SK-N-SH (cell line): ENCODE data around the gene DBNL. TPM values are rescaled to one million over a fixed set of nuclear protein-coding genes. Genes with fewer than 3 reads are reported as not detected.

ENCODE experiments used
- CTCF ChIA-PET: fragments of 300-600, 350-600 bp; formaldehyde crosslinking; extraction: SDS; loops from one replicate; lab custom pipeline; 2021; lab: Yijun Ruan, JAX
- POLR2A ChIA-PET: fragments of 350-600 bp; sonication (Branson Sonifier 250); formaldehyde crosslinking; extraction: SDS; loops from one replicate; lab custom pipeline; 2020; ENCODE audit warnings: antibody characterized with exemption, inconsistent platforms; lab: Yijun Ruan, JAX
- DNase-seq: peaks from one replicate; pipeline ENCODE4 v3.0.0; 2012
- H2AFZ ChIP-seq: fragments of 200-600 bp; sonication (generic); 2 replicates; pipeline ENCODE4 v1.8.1; 2016; ENCODE audit warnings: antibody characterized with exemption, mild to moderate bottlenecking, low read depth
- H3F3A ChIP-seq: fragments of 200-600 bp; sonication (generic); replicated peaks from 2 replicates; pipeline ENCODE3; 2016; ENCODE audit warnings: antibody characterized with exemption, mild to moderate bottlenecking; ENCODE audit not compliant: insufficient read depth
- H3K27ac ChIP-seq, 2 experiments: fragments of 200-500 bp in 1 of 2; fragments of 200-600 bp in 1 of 2; sonication (Bioruptor generic) in 1 of 2; sonication (generic), shearing (Covaris generic) in 1 of 2; 2 replicates each; pipeline versions ENCODE4 v1.5.1 to v1.6.1; 2014 to 2016; ENCODE audit warnings: low read depth in 2 of 2, inconsistent platforms in 1 of 2, low read length in 1 of 2, mild to moderate bottlenecking in 1 of 2, mixed read lengths in 1 of 2
- H3K27me3 ChIP-seq: fragments of 200-600 bp; sonication (generic), shearing (Covaris generic); 2 replicates; pipeline ENCODE4 v1.6.1; 2016; ENCODE audit warnings: mixed run types; ENCODE audit not compliant: insufficient read depth
- H3K36me3 ChIP-seq, 2 experiments: fragments of 200-500 bp in 1 of 2; fragments of 200-600 bp in 1 of 2; sonication (Bioruptor generic) in 1 of 2; sonication (generic) in 1 of 2; replicated peaks in 1 of 2; 2 replicates each; pipeline versions ENCODE3 to v1.5.1; 2014 to 2016; ENCODE audit warnings: low read length in 1 of 2, mild to moderate bottlenecking in 1 of 2; ENCODE audit not compliant: insufficient read depth in 2 of 2, control insufficient read depth in 1 of 2
- H3K4me1 ChIP-seq, 2 experiments: fragments of 200-500 bp in 1 of 2; fragments of 200-600 bp in 1 of 2; sonication (Bioruptor generic) in 1 of 2; sonication (generic), shearing (Covaris generic) in 1 of 2; 2 replicates each; pipeline versions ENCODE4 v1.5.1 to v1.6.1; 2014 to 2016; ENCODE audit warnings: low read depth in 1 of 2, low read length in 1 of 2, mixed run types in 1 of 2; ENCODE audit not compliant: insufficient read depth in 2 of 2, control insufficient read depth in 1 of 2
- H3K4me2 ChIP-seq: fragments of 200-600 bp; sonication (generic), shearing (Covaris generic); 2 replicates; pipeline ENCODE4 v1.6.1; 2017; ENCODE audit warnings: mixed run types
- H3K4me3 ChIP-seq, 2 experiments: fragments of 200-500 bp in 1 of 2; fragments of 200-600 bp in 1 of 2; sonication (Bioruptor generic) in 1 of 2; sonication (generic), shearing (Covaris generic) in 1 of 2; 2 replicates each; pipeline versions ENCODE4 v1.5.1 to v1.8.1; 2014 to 2016; ENCODE audit warnings: low read depth in 2 of 2, inconsistent platforms in 1 of 2, low read length in 1 of 2, mild to moderate bottlenecking in 1 of 2, mixed read lengths in 1 of 2, moderate library complexity in 1 of 2
- H3K79me2 ChIP-seq: fragments of 200-600 bp; sonication (generic); 2 replicates; pipeline ENCODE4 v1.8.1; 2017; ENCODE audit warnings: mild to moderate bottlenecking; ENCODE audit not compliant: insufficient read depth
- H3K9ac ChIP-seq: fragments of 200-600 bp; sonication (generic); 2 replicates; pipeline ENCODE4 v1.6.1; 2017; ENCODE audit warnings: mixed run types
- H3K9me2 ChIP-seq: fragments of 200-600 bp; sonication (generic); 2 replicates; pipeline ENCODE4 v1.6.1; 2017; ENCODE audit warnings: mixed run types
- H3K9me3 ChIP-seq: fragments of 200-600 bp; sonication (generic); 2 replicates; pipeline ENCODE4 v1.6.1; 2017; ENCODE audit warnings: mixed run types, mild to moderate bottlenecking, moderate library complexity
- H4K20me1 ChIP-seq: fragments of 200-600 bp; sonication (generic); 2 replicates; pipeline ENCODE4 v1.6.1; 2017; ENCODE audit warnings: mild to moderate bottlenecking, mixed run types; ENCODE audit not compliant: insufficient read depth
- CHD2 ChIP-seq: fragments of 150-350 bp; IDR thresholded peaks from 2 replicates; pipeline ENCODE4 v1.6.1; 2018; ENCODE audit warnings: low read length; ENCODE audit not compliant: partially characterized antibody
- EZH2phosphoT487 ChIP-seq: fragments of 200-600 bp; sonication (generic); IDR thresholded peaks from 2 replicates; pipeline ENCODE4 v1.6.1; 2017; ENCODE audit warnings: low read depth, mixed run types, mild to moderate bottlenecking, antibody characterized with exemption, moderate library complexity, borderline replicate concordance
- GATA2 ChIP-seq: sonication (generic); formaldehyde crosslinking; IDR thresholded peaks from 2 replicates; pipeline ENCODE4 v1.5.0; 2020; ENCODE audit warnings: mild to moderate bottlenecking, missing genetic modification reagents
- NFIC ChIP-seq: IDR thresholded peaks from 2 replicates; pipeline ENCODE4 v1.4.0; 2012; ENCODE audit warnings: borderline replicate concordance
- POLR2AphosphoS5 ChIP-seq: IDR thresholded peaks from 2 replicates; pipeline ENCODE4 v1.6.1; 2012; ENCODE audit warnings: low read depth, low read length
- RCOR1 ChIP-seq: fragments of 150-350 bp; IDR thresholded peaks from 2 replicates; pipeline ENCODE4 v1.6.1; 2017; ENCODE audit warnings: antibody characterized with exemption, low read length
- REST ChIP-seq: IDR thresholded peaks from 2 replicates; pipeline ENCODE4 v1.6.1; 2012; ENCODE audit warnings: mild to moderate bottlenecking, low read depth, low read length, moderate library complexity
- SIN3A ChIP-seq: IDR thresholded peaks from 2 replicates; pipeline ENCODE4 v1.6.1; 2012; ENCODE audit warnings: low read depth, mild to moderate bottlenecking, low read length, moderate library complexity, borderline replicate concordance
- TCF12 ChIP-seq: IDR thresholded peaks from 2 replicates; pipeline ENCODE4 v1.4.0; 2012
- TEAD4 ChIP-seq: IDR thresholded peaks from 2 replicates; pipeline ENCODE4 v1.4.0; 2012; ENCODE audit warnings: mild to moderate bottlenecking, borderline replicate concordance; ENCODE audit not compliant: insufficient read depth
- YY1 ChIP-seq: IDR thresholded peaks from 2 replicates; pipeline ENCODE4 v1.4.0; 2012; ENCODE audit warnings: low read depth, mild to moderate bottlenecking
- WGBS: methylation state at CpG from one replicate; pipeline ENCODE4 v1.1.6; 2017; ENCODE audit warnings: low lambda C conversion rate; 5-methylcytosine and 5-hydroxymethylcytosine counted together
- polyA plus RNA-seq, 3 experiments: library from polyadenylated mRNA; depleted of rRNA; stranded (reverse); fragments of >200 nt; gene quantifications; 2 replicates each; pipeline ENCODE4 v1.2.3, GENCODE V29; 2012
- TF ChIP-seq, protein P1 (sequence below): IDR thresholded peaks from 2 replicates; pipeline ENCODE4 v1.4.0; 2012; ENCODE audit warnings: low read depth
- TF ChIP-seq, protein P2 (sequence below): fragments of 150-350 bp; IDR thresholded peaks from 2 replicates; pipeline ENCODE4 v1.6.1; 2016; ENCODE audit warnings: mild to moderate bottlenecking, low read depth, low read length

The DBNL gene
- polyA plus RNA-seq, 1 of the 3 experiments (the other 2 are of a cell fraction) = 244 TPM

DNA sequence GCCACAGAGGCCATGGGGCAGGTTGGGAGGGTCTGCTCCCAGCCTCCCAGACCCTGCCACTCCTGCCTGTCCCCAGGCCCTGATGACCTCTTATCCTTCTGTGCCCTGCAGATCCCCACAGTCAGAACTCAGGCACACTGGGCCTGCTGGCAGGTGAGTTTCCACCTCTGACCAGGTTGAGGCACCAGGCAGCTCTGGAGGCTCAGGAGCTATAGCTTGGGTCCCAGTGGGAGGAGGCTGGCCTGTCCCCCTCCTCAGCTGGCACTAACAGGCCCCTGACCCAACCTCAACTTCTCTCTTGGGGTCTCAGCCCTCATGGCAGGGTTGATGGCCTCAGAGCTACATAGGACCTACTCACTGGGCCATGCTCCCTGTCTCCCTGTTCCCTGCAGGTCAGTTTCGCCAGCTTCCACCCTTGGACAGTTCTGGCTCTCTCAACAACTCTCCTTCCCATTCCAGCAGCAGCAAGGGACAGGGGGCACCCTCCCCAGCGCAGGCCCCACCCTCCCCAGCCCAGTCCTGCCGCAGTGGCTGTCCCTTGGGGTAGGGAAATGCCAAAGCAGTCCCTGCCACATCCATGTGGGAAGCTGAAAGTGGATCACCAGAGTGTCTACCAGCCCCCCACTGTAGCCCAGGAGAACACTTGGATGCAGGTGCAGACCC, 56.9 kb downstream of the DBNL start:
- no peak for DNase-seq
- Histone ChIP-seq H3K4me1 (peaks cover 27 to 42% of the 10 kb centered on the region in 2 experiments; a peak in 2 of 4 replicates), H3K27ac (peak overlapping the region in 1 of 2 experiments; percentile 93; a peak in 2 of 4 replicates), H3F3A (peaks cover 42% of the 10 kb centered on the region), H3K9ac (peak overlapping the region; percentile 25; the same call in 1 of the 2 replicates), H3K4me3 (no peak overlapping the region), H3K9me2 (no peaks in the 10 kb centered on the region), H3K4me2 (peak overlapping the region; percentile 40; the same call in 1 of the 2 replicates), H3K79me2 (peaks cover 23% of the 10 kb centered on the region), H4K20me1 (no peaks in the 10 kb centered on the region), H3K9me3 (no peaks in the 10 kb centered on the region), H3K27me3 (no peaks in the 10 kb centered on the region), H2AFZ (no peak overlapping the region), H3K36me3 (peaks cover 0 to 2% of the 10 kb centered on the region in 2 experiments)
- POLR2A ChIA-PET = interaction anchor here (0.6 to 1.1 kb wide), 2 partner anchors 9 to 12 kb away, joined by 3 to 6 read pairs; no protein-coding TSS in a partner anchor
- CTCF ChIA-PET = interaction anchor here (0.6 to 1.4 kb wide), 4 partner anchors 10 to 41 kb away, joined by 3 read pairs; no protein-coding TSS in a partner anchor
- TF ChIP-seq REST = no peak
- no peak for TF ChIP-seq TCF12
- no peak for TF ChIP-seq NFIC
- no peak for TF ChIP-seq GATA2
- no peak for TF ChIP-seq POLR2AphosphoS5
- TF ChIP-seq TEAD4 = no peak
- TF ChIP-seq, protein P1, sequence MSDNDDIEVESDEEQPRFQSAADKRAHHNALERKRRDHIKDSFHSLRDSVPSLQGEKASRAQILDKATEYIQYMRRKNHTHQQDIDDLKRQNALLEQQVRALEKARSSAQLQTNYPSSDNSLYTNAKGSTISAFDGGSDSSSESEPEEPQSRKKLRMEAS = no peak
- TF ChIP-seq, protein P2, sequence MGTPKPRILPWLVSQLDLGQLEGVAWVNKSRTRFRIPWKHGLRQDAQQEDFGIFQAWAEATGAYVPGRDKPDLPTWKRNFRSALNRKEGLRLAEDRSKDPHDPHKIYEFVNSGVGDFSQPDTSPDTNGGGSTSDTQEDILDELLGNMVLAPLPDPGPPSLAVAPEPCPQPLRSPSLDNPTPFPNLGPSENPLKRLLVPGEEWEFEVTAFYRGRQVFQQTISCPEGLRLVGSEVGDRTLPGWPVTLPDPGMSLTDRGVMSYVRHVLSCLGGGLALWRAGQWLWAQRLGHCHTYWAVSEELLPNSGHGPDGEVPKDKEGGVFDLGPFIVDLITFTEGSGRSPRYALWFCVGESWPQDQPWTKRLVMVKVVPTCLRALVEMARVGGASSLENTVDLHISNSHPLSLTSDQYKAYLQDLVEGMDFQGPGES = no peak
- TF ChIP-seq YY1 = no peak
- TF ChIP-seq CHD2 = no peak
- no peak for TF ChIP-seq EZH2phosphoT487
- TF ChIP-seq SIN3A = no peak
- no peak for TF ChIP-seq RCOR1
- 83% methylated on average over 3 of the region's 3 CpGs for WGBS
